Measurements from ENCODE around the gene INSYN2B.

- TF ChIP-seq EZH2 (IDR thresholded peaks at IDR 0.05; ENCODE audit: low read length, unreplicated experiment) (no peak), CTCF (conservative IDR thresholded peaks at IDR 0.05; ENCODE audit: low read depth, low read length) (no peak), EZH2phosphoT487 (IDR thresholded peaks at IDR 0.05; ENCODE audit: borderline replicate concordance, low read length) (no peak)
These were observed 17.5 kb upstream of the INSYN2B start for GRCh38 chr5:169997798-169998197.
